Measurements from ENCODE around the gene SMPD1.
A peak's percentile ranks its signal among the peaks of the same experiment; 100 is the strongest.
"Not testable (repeated sequence)": the region's sequence is repeated elsewhere in the genome, so short reads cannot be mapped to it uniquely, and the experiment has no call there.

SMPD1 gene

DNA sequence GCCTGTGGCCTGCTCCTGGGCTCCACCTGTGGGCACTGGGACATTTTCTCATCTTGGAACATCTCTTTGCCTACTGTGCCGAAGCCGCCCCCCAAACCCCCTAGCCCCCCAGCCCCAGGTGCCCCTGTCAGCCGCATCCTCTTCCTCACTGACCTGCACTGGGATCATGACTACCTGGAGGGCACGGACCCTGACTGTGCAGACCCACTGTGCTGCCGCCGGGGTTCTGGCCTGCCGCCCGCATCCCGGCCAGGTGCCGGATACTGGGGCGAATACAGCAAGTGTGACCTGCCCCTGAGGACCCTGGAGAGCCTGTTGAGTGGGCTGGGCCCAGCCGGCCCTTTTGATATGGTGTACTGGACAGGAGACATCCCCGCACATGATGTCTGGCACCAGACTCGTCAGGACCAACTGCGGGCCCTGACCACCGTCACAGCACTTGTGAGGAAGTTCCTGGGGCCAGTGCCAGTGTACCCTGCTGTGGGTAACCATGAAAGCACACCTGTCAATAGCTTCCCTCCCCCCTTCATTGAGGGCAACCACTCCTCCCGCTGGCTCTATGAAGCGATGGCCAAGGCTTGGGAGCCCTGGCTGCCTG, 1.4 kb downstream of the SMPD1 start:
- no peaks in the 10 kb centered on the region for H3K27me3 ChIP-seq (ENCODE audit: low read depth, low read length)
- H3K4me3 ChIP-seq (ENCODE audit: low read depth in 1 of 2, low read length in 2 of 2) = peak overlapping the region in 1 of 2 donors; percentile 81
- no peaks in the 10 kb centered on the region for H3K9me3 ChIP-seq (ENCODE audit: control insufficient read depth in 1 of 2, low read length in 2 of 2)
- no peak overlapping the region for H3K27ac ChIP-seq (ENCODE audit: low read length)
- peaks cover 0 to 20% of the 10 kb centered on the region in 2 donors for H3K36me3 ChIP-seq (ENCODE audit: control insufficient read depth in 1 of 2, insufficient read depth in 2 of 2, low read length in 2 of 2)
- H3K4me1 ChIP-seq (ENCODE audit: control insufficient read depth in 1 of 2, insufficient read depth in 2 of 2, low read length in 2 of 2) = peaks cover 3 to 13% of the 10 kb centered on the region in 2 donors

DNA sequence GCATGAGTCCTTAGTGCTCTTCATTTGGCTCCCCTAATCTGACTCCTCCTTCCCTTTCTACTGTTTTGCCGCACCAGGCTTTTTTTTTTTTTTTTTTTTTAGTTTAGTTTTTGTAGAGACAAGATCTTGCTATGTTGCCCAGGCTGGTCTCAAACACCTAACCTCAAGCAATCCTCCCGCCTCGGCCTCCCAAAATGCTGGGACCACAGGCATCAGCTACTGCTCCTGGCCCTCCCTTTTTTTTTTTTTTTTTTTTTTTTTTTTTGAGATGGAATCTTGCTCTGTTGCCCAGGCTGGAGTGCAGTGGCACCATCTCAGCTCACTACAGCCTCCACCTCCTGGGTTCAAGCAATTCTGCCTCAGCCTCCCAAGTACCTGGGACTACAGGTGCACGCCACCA, 2.0 kb downstream of the SMPD1 start:
- H3K27ac ChIP-seq (ENCODE audit: low read length); H3K4me3 ChIP-seq (ENCODE audit: low read depth in 1 of 2, low read length in 2 of 2); H3K9me3 ChIP-seq (ENCODE audit: control insufficient read depth in 1 of 2, low read length in 2 of 2); H3K27me3 ChIP-seq (ENCODE audit: low read depth, low read length): not testable (repeated sequence)
- Histone ChIP-seq H3K4me1 (ENCODE audit: control insufficient read depth in 1 of 2, insufficient read depth in 2 of 2, low read length in 2 of 2) (peaks cover 3 to 16% of the 10 kb centered on the region in 2 donors), H3K36me3 (ENCODE audit: control insufficient read depth in 1 of 2, insufficient read depth in 2 of 2, low read length in 2 of 2) (peaks cover 0 to 20% of the 10 kb centered on the region in 2 donors)

DNA sequence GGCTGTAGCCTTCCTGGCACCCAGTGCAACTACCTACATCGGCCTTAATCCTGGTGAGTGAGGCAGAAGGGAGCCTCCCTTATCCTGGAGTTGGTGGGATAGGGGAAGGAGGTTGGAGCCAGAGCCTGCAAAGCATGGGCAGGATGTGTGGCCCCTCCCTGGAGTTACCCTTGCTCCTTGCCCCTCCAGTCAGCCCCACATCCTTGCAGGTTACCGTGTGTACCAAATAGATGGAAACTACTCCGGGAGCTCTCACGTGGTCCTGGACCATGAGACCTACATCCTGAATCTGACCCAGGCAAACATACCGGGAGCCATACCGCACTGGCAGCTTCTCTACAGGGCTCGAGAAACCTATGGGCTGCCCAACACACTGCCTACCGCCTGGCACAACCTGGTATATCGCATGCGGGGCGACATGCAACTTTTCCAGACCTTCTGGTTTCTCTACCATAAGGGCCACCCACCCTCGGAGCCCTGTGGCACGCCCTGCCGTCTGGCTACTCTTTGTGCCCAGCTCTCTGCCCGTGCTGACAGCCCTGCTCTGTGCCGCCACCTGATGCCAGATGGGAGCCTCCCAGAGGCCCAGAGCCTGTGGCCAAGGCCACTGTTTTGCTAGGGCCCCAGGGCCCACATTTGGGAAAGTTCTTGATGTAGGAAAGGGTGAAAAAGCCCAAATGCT, 3.9 kb downstream of the SMPD1 start:
- H3K27me3 ChIP-seq (ENCODE audit: low read depth, low read length) = no peaks in the 10 kb centered on the region
- no peak overlapping the region for H3K27ac ChIP-seq (ENCODE audit: low read length)
- peaks cover 2 to 26% of the 10 kb centered on the region in 2 donors for H3K4me1 ChIP-seq (ENCODE audit: control insufficient read depth in 1 of 2, insufficient read depth in 2 of 2, low read length in 2 of 2)
- H3K36me3 ChIP-seq (ENCODE audit: control insufficient read depth in 1 of 2, insufficient read depth in 2 of 2, low read length in 2 of 2) = peaks cover 0 to 29% of the 10 kb centered on the region in 2 donors
- H3K4me3 ChIP-seq (ENCODE audit: low read depth in 1 of 2, low read length in 2 of 2) = no peak overlapping the region
- H3K9me3 ChIP-seq (ENCODE audit: control insufficient read depth in 1 of 2, low read length in 2 of 2) = no peaks in the 10 kb centered on the region

DNA sequence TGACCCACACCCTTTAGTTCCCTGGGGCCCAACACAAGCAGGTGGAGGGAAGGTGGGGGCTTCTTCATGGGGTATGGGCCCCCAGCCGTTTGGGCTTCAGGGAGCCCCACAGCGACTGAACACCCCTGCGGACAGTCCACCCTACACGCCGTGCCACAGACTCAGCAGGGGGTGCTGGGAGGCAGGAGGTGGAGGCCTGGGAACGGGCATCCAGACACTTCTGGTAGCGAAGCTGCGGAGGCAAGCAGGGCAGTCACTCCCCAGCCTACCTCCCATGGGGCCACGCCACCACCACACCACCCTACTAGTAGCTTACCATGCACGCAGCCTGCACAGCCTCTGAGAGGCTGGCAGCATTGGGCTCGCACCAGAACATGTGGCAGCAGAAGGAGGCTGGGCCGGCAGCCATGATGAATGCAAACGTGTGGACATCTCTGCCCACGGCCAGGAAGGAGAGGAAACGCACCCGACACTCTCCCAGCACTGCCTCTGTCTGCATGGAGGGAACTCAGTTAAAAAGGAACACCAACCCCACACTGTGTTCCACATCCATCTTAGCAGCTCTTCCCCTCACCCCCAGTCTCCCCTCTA, 5.3 kb downstream of the SMPD1 start:
- Histone ChIP-seq H3K27ac (ENCODE audit: low read length) (no peak overlapping the region), H3K4me3 (ENCODE audit: low read depth in 1 of 2, low read length in 2 of 2) (no peak overlapping the region), H3K9me3 (ENCODE audit: control insufficient read depth in 1 of 2, low read length in 2 of 2) (no peaks in the 10 kb centered on the region), H3K36me3 (ENCODE audit: control insufficient read depth in 1 of 2, insufficient read depth in 2 of 2, low read length in 2 of 2) (peaks cover 0 to 31% of the 10 kb centered on the region in 2 donors), H3K4me1 (ENCODE audit: control insufficient read depth in 1 of 2, insufficient read depth in 2 of 2, low read length in 2 of 2) (peaks cover 0 to 26% of the 10 kb centered on the region in 2 donors), H3K27me3 (ENCODE audit: low read depth, low read length) (no peaks in the 10 kb centered on the region)

DNA sequence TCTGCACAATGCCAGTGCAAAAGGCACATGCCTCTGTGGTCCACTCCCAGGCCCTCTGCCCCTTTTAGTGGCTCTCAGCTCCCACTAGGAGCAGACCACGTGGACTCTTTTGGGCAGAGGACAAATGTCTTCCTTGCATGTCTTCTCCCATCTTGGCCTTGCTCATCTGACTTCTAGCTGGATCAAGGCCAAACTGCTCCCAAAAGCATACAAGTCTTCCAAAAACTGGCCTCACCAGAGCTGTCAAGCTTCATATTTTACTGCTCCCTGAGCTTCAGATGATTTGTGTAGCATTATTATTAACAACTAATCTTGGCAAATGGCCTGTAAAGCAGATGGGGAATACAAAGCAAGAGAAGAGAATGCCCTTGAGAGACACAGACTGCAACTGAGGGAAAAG, 6.9 kb downstream of the SMPD1 start:
- H3K4me1 ChIP-seq (ENCODE audit: control insufficient read depth in 1 of 2, insufficient read depth in 2 of 2, low read length in 2 of 2) = peaks cover 0 to 13% of the 10 kb centered on the region in 2 donors
- H3K9me3 ChIP-seq (ENCODE audit: control insufficient read depth in 1 of 2, low read length in 2 of 2) = no peaks in the 10 kb centered on the region
- H3K36me3 ChIP-seq (ENCODE audit: control insufficient read depth in 1 of 2, insufficient read depth in 2 of 2, low read length in 2 of 2) = peaks cover 0 to 42% of the 10 kb centered on the region in 2 donors
- H3K27ac ChIP-seq (ENCODE audit: low read length) = no peak overlapping the region
- H3K4me3 ChIP-seq (ENCODE audit: low read depth in 1 of 2, low read length in 2 of 2) = no peak overlapping the region
- no peaks in the 10 kb centered on the region for H3K27me3 ChIP-seq (ENCODE audit: low read depth, low read length)

DNA sequence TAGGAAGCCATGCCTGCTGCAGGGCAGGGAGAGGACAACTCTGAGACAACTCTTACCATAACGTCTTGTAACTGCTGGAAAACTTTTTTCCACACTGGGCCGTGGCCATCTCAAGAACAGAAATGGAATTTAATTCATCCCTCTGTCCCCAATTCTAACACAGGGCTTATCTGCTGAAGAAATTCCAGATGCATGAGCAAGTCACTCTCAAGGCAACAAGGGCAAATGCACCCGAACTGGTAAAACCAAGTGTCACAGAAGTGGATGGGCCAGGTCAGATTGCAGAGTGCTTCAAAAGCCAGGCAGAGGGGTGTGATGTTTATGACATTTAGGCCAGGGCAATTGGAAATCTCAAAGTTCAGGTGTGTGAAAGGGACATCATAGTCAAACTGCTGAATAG, 7.4 kb downstream of the SMPD1 start:
- Histone ChIP-seq H3K4me1 (ENCODE audit: control insufficient read depth in 1 of 2, insufficient read depth in 2 of 2, low read length in 2 of 2) (peaks cover 0 to 13% of the 10 kb centered on the region in 2 donors), H3K36me3 (ENCODE audit: control insufficient read depth in 1 of 2, insufficient read depth in 2 of 2, low read length in 2 of 2) (peaks cover 0 to 46% of the 10 kb centered on the region in 2 donors), H3K27ac (ENCODE audit: low read length) (no peak overlapping the region), H3K9me3 (ENCODE audit: control insufficient read depth in 1 of 2, low read length in 2 of 2) (no peaks in the 10 kb centered on the region), H3K27me3 (ENCODE audit: low read depth, low read length) (no peaks in the 10 kb centered on the region), H3K4me3 (ENCODE audit: low read depth in 1 of 2, low read length in 2 of 2) (no peak overlapping the region)

DNA sequence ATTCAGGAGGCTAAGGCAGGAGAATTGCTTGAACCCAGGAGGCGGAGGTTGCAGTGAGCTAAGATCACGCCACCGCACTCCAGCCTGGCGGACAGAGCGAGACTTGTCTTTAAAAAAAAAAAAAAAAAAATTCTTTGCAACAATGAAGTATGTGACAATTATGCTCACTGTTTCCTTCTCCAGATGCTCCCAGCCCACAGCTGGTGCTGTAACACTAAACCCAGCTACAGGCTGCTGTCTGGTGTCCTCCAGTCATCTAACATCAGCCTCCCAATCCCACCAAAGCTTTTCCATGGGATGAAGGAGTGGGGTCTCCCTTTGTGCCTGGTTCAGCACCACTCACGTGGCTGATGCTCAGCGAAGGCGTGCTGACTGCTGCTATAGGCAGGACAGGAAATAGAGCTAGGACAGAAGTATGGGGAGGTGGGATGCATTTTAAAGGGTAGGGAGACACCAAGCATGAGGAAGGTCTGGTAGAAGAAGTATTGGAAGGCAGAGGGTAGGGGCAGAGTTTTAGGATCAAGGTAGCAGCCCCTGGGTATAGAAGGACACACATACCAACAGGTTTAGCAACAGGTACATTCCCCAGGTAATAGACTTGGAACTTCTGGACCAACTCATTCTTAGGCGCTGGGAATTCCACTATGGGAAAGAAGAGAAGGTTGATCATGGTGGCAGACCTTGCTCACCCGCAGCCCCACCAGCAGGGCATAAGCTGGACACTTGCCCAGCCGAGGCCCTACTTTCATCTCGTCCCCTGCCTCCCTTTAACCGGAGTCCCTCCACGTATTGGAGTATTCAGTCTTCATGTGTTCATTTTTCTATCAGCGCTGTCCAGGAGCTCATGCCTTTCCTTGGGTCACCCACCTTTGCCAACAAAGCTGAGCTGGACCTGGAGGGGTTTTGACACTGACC, 10.4 kb downstream of the SMPD1 start:
- Histone ChIP-seq H3K9me3 (ENCODE audit: control insufficient read depth in 1 of 2, low read length in 2 of 2) (no peaks in the 10 kb centered on the region), H3K36me3 (ENCODE audit: control insufficient read depth in 1 of 2, insufficient read depth in 2 of 2, low read length in 2 of 2) (peaks cover 0 to 42% of the 10 kb centered on the region in 2 donors), H3K27me3 (ENCODE audit: low read depth, low read length) (no peaks in the 10 kb centered on the region), H3K27ac (ENCODE audit: low read length) (no peak overlapping the region), H3K4me3 (ENCODE audit: low read depth in 1 of 2, low read length in 2 of 2) (no peak overlapping the region), H3K4me1 (ENCODE audit: control insufficient read depth in 1 of 2, insufficient read depth in 2 of 2, low read length in 2 of 2) (peaks cover 0 to 25% of the 10 kb centered on the region in 2 donors)

DNA sequence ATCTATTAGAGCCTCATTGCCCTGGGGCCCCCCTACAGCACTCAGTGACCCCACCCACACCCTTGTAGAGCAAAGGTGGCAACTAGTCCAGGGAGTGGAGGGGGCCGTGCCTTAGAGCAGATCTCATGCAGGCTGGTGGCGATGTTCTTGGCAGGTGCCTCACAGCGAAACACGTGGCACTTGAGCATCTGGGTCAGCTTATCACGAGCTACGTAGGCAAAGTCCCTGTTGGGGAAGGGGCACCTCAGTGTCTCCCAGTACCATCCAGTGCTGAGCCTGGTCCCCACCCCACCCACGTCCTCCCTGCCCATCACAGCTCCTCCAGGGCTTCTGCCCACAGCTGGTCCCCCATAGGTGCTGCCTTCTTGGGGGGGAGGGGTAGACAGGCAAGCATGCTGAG, 11.2 kb downstream of the SMPD1 start:
- Histone ChIP-seq H3K4me1 (ENCODE audit: control insufficient read depth in 1 of 2, insufficient read depth in 2 of 2, low read length in 2 of 2) (peaks cover 0 to 25% of the 10 kb centered on the region in 2 donors), H3K9me3 (ENCODE audit: control insufficient read depth in 1 of 2, low read length in 2 of 2) (no peaks in the 10 kb centered on the region), H3K27me3 (ENCODE audit: low read depth, low read length) (no peaks in the 10 kb centered on the region), H3K27ac (ENCODE audit: low read length) (no peak overlapping the region), H3K4me3 (ENCODE audit: low read depth in 1 of 2, low read length in 2 of 2) (no peak overlapping the region), H3K36me3 (ENCODE audit: control insufficient read depth in 1 of 2, insufficient read depth in 2 of 2, low read length in 2 of 2) (peaks cover 0 to 37% of the 10 kb centered on the region in 2 donors)

DNA sequence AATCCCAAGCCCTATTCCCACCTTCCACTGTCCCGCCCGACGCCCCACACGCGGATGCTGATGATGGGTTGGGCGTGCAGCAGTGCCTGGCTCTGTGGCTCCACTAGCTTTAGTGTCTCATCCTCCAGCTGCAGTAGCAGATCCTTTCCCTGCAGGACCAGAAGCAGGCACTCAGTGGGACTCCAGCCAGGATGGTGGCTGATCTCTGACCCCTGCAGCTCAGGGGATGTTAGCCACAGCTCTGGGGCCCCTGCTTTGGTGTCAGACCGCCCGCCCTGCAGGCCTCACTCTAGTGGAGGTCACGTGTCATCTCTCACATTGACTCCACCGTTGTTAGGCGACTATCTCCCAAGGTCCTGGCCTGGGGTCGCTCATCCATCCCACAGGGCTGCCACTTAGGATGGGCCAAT, 11.8 kb downstream of the SMPD1 start:
- no peaks in the 10 kb centered on the region for H3K9me3 ChIP-seq (ENCODE audit: control insufficient read depth in 1 of 2, low read length in 2 of 2)
- H3K4me1 ChIP-seq (ENCODE audit: control insufficient read depth in 1 of 2, insufficient read depth in 2 of 2, low read length in 2 of 2) = peaks cover 0 to 24% of the 10 kb centered on the region in 2 donors
- no peaks in the 10 kb centered on the region for H3K27me3 ChIP-seq (ENCODE audit: low read depth, low read length)
- no peak overlapping the region for H3K27ac ChIP-seq (ENCODE audit: low read length)
- no peak overlapping the region for H3K4me3 ChIP-seq (ENCODE audit: low read depth in 1 of 2, low read length in 2 of 2)
- H3K36me3 ChIP-seq (ENCODE audit: control insufficient read depth in 1 of 2, insufficient read depth in 2 of 2, low read length in 2 of 2) = peaks cover 0 to 37% of the 10 kb centered on the region in 2 donors

DNA sequence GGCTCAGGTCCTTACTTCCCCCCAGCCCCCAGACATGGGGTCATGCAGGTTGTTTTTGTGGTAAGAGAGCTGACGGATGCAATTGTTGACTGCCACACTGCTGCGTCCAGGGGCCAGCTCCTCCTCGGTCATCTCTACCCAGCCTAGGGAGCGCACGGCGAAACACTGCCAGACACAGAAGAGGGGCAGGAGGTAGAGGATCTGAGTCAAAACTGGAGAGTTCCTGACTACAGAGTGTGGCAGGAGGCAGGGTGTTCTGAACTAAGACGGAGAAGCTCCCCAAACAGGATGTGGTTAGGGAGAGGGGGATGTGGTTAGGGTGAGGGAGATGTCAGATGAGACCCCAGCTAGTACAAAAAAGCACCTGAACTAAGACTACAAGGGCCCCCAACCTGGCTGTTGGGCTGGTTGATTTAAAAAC, 12.3 kb downstream of the SMPD1 start:
- Histone ChIP-seq H3K36me3 (ENCODE audit: control insufficient read depth in 1 of 2, insufficient read depth in 2 of 2, low read length in 2 of 2) (peaks cover 0 to 37% of the 10 kb centered on the region in 2 donors), H3K27ac (ENCODE audit: low read length) (no peak overlapping the region), H3K27me3 (ENCODE audit: low read depth, low read length) (no peaks in the 10 kb centered on the region), H3K4me1 (ENCODE audit: control insufficient read depth in 1 of 2, insufficient read depth in 2 of 2, low read length in 2 of 2) (peaks cover 0 to 19% of the 10 kb centered on the region in 2 donors), H3K9me3 (ENCODE audit: control insufficient read depth in 1 of 2, low read length in 2 of 2) (no peaks in the 10 kb centered on the region), H3K4me3 (ENCODE audit: low read depth in 1 of 2, low read length in 2 of 2) (no peak overlapping the region)

DNA sequence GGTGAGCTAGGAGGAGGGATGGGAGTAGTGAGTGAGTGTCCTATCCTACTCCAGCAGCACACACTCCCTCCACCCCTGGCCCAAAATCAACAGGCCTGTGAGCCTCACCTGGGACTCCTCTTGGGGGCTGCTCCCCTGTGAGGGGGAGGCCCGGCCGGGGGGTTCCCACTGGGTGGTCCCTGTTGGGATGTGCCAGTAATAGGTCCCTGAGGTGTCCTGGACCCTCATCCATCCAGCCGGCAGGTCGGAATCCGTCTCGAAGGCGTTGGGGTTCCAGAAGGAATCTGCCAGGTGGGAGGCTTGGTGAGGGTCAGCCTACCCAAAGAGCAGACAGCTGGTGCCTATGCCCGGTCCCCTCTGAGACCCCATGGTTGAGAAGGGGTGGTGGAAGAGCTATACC, 13.3 kb downstream of the SMPD1 start:
- Histone ChIP-seq H3K27ac (ENCODE audit: low read length) (no peak overlapping the region), H3K27me3 (ENCODE audit: low read depth, low read length) (no peaks in the 10 kb centered on the region), H3K36me3 (ENCODE audit: control insufficient read depth in 1 of 2, insufficient read depth in 2 of 2, low read length in 2 of 2) (peaks cover 0 to 29% of the 10 kb centered on the region in 2 donors), H3K4me1 (ENCODE audit: control insufficient read depth in 1 of 2, insufficient read depth in 2 of 2, low read length in 2 of 2) (peaks cover 0 to 12% of the 10 kb centered on the region in 2 donors), H3K9me3 (ENCODE audit: control insufficient read depth in 1 of 2, low read length in 2 of 2) (no peaks in the 10 kb centered on the region), H3K4me3 (ENCODE audit: low read depth in 1 of 2, low read length in 2 of 2) (no peak overlapping the region)
